Body of pancreas (tissue), 4 donors: Measurements from ENCODE around the gene VPS16.

ENCODE experiments used
- POLR2A ChIP-seq, 3 donors: fragments of 450-650 bp; IDR thresholded peaks; one replicate each; pipeline ENCODE4 v1.6.1; 2016; ENCODE audit warnings: antibody characterized with exemption in 3 of 3, mild to moderate bottlenecking in 2 of 3
- TF ChIP-seq, protein P1 (sequence below), 7 experiments: fragments of 450-650 bp in 4 of 7; fragments of 200-600 bp in 3 of 7; sonication (generic) in 3 of 7; IDR thresholded peaks; one replicate each; pipeline ENCODE4 v1.5.1; 2016 to 2019; ENCODE audit warnings: antibody characterized with exemption in 7 of 7

DNA sequence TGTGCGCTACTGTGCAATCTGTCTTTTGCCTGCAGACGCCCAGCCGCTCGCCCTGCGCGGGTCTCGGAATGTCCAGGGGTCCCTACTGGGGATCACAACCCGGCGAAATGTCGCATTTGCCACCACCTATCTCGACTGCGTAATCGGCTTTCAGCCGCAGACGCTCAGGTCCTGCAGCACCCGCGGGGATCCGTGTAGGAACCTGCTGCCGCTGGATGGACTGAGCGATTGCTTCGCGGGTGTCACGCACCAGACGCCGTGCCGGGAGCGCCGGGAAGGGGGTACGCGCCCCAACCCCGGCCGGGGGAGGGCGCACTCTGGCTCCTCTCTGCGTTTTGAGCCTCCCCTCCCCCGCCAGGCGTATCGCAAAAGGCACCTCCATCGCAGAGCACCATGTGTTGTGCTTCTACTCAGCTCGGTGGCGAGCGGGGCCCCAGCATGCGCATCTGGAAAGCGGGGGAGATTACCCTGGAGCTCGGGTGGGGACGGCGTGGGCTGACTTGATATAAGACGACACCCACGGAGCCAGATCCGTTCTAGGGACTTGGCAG lies 32.0 kb downstream of the VPS16 start:
- TF ChIP-seq, protein P1, sequence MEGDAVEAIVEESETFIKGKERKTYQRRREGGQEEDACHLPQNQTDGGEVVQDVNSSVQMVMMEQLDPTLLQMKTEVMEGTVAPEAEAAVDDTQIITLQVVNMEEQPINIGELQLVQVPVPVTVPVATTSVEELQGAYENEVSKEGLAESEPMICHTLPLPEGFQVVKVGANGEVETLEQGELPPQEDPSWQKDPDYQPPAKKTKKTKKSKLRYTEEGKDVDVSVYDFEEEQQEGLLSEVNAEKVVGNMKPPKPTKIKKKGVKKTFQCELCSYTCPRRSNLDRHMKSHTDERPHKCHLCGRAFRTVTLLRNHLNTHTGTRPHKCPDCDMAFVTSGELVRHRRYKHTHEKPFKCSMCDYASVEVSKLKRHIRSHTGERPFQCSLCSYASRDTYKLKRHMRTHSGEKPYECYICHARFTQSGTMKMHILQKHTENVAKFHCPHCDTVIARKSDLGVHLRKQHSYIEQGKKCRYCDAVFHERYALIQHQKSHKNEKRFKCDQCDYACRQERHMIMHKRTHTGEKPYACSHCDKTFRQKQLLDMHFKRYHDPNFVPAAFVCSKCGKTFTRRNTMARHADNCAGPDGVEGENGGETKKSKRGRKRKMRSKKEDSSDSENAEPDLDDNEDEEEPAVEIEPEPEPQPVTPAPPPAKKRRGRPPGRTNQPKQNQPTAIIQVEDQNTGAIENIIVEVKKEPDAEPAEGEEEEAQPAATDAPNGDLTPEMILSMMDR (IDR thresholded peaks at IDR 0.05) = peak in 3 of 7 experiments; percentile 17 to 31 (median 22)
- no peak for TF ChIP-seq POLR2A (IDR thresholded peaks at IDR 0.05)
